Measurements from ENCODE around the gene RAB35. TPM values are rescaled to one million over a fixed set of nuclear protein-coding genes. Genes with fewer than 3 reads are reported as not detected.

The RAB35 gene
- total RNA-seq, 1 experiment from 2014 or later: 57.1 TPM

- H3K9me3 ChIP-seq (ENCODE audit: control insufficient read depth in 1 of 2, insufficient read depth in 1 of 2, low read depth in 1 of 2, low read length in 2 of 2): no peaks in the 10 kb centered on the region
- no peaks in the 10 kb centered on the region for H3K36me3 ChIP-seq (ENCODE audit: control insufficient read depth in 1 of 2, insufficient read depth in 2 of 2, low read length in 2 of 2)
- CTCF ChIA-PET: interaction anchor here (0.6 to 1.4 kb wide), 11 partner anchors 9 to 850 kb away, joined by 3 to 7 read pairs (median 3); partner anchors contain the start of genes BICDL1 and RPLP0
- ATAC-seq (peak; percentile 94), DNase-seq (ENCODE audit: low read depth, low spot score) (peak; percentile 98)
- no TSS peak for BruUV-seq (replicated peaks)
- H3K79me2 ChIP-seq (ENCODE audit: insufficient read depth, low read length): no peaks in the 10 kb centered on the region
- no peak overlapping the region for H2AFZ ChIP-seq (ENCODE audit: low read depth, low read length, poor library complexity, severe bottlenecking)
- POLR2A ChIA-PET: interaction anchor here (0.8 to 1.3 kb wide), 4 partner anchors 11 to 204 kb away, joined by 3 to 4 read pairs (median 4); partner anchors contain the start of genes RAB35, RNU4-2 and RPLP0
- peak overlapping the region; percentile 67 for H3K27ac ChIP-seq (ENCODE audit: low read depth, low read length)
- H3K9me2 ChIP-seq (ENCODE audit: insufficient read depth): no peaks in the 10 kb centered on the region
- H4K20me1 ChIP-seq (ENCODE audit: insufficient read depth): no peaks in the 10 kb centered on the region
- H3K4me3 ChIP-seq (replicated peaks in 1 of 2; ENCODE audit: low read depth in 1 of 2, low read length in 2 of 2): peak overlapping the region; percentile 42 to 52
- peaks cover 18 to 21% of the 10 kb centered on the region in 2 experiments for H3K4me1 ChIP-seq (ENCODE audit: control insufficient read depth in 1 of 2, insufficient read depth in 2 of 2, low read length in 2 of 2)
- peak overlapping the region; percentile 85 for H3K4me2 ChIP-seq (ENCODE audit: low read length)
- intact Hi-C loops (cut with micrococcal nuclease): loop anchor here (2.0 kb wide), 2 partner anchors 98 to 158 kb away; partner anchors contain the start of gene BICDL1
- H3K9ac ChIP-seq (ENCODE audit: low read length): peak overlapping the region; percentile 71
- no peaks in the 10 kb centered on the region for H3K27me3 ChIP-seq (ENCODE audit: insufficient read depth, low read length)
- RAD21 ChIA-PET (ENCODE audit: low non-redundant PET in 1 of 2, low total read pairs in 2 of 2, uncharacterized antibody in 2 of 2, unreplicated experiment in 2 of 2): interaction anchor here in 1 of 2 experiments (1.1 kb wide), 1 partner anchor 146 kb away, joined by 3 read pairs; no protein-coding TSS in a partner anchor
- TF ChIP-seq EZH2phosphoT487 (IDR thresholded peaks at IDR 0.05; ENCODE audit: borderline replicate concordance) (no peak), ZFX (IDR thresholded peaks at IDR 0.05) (peak; percentile 12; the same call in 1 of the 2 replicates), REST (IDR thresholded peaks at IDR 0.05; ENCODE audit: low read depth) (no peak), ZNF274 (IDR thresholded peaks at IDR 0.05; ENCODE audit: low read depth, low read length) (no peak), RAD21 (IDR thresholded peaks at IDR 0.05; ENCODE audit: low read depth) (peak; percentile 87), POLR2A (IDR thresholded peaks at IDR 0.05; ENCODE audit: borderline replicate concordance, extremely low read depth, insufficient read depth, insufficient read length) (no peak), SRF (IDR thresholded peaks at IDR 0.05; ENCODE audit: low read depth) (no peak), MAX (IDR thresholded peaks at IDR 0.05) (peak; percentile 83), TCF7L2 (IDR thresholded peaks at IDR 0.05; ENCODE audit: borderline replicate concordance, extremely low read depth, insufficient read depth, insufficient read length) (no peak), CBX3 (IDR thresholded peaks at IDR 0.05; ENCODE audit: low read depth) (peak; percentile 80), EZH2 (IDR thresholded peaks at IDR 0.05) (no peak), EGR1 (IDR thresholded peaks at IDR 0.05; ENCODE audit: low read depth) (no peak), POLR2AphosphoS5 (IDR thresholded peaks at IDR 0.05; ENCODE audit: low read depth, low read length) (peak; percentile 71), YY1 (IDR thresholded peaks at IDR 0.05; ENCODE audit: extremely low read depth, insufficient replicate concordance, low read depth, low read length) (peak; percentile 57), SIN3A (IDR thresholded peaks at IDR 0.05; ENCODE audit: low read depth) (peak; percentile 57; the same call in 1 of the 2 replicates), JUND (IDR thresholded peaks at IDR 0.05) (no peak; the same call in 1 of the 2 replicates)
- TF ChIP-seq, protein P1, sequence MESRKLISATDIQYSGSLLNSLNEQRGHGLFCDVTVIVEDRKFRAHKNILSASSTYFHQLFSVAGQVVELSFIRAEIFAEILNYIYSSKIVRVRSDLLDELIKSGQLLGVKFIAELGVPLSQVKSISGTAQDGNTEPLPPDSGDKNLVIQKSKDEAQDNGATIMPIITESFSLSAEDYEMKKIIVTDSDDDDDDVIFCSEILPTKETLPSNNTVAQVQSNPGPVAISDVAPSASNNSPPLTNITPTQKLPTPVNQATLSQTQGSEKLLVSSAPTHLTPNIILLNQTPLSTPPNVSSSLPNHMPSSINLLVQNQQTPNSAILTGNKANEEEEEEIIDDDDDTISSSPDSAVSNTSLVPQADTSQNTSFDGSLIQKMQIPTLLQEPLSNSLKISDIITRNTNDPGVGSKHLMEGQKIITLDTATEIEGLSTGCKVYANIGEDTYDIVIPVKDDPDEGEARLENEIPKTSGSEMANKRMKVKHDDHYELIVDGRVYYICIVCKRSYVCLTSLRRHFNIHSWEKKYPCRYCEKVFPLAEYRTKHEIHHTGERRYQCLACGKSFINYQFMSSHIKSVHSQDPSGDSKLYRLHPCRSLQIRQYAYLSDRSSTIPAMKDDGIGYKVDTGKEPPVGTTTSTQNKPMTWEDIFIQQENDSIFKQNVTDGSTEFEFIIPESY (IDR thresholded peaks at IDR 0.05; ENCODE audit: extremely low read depth, insufficient replicate concordance, low read length): no peak
- TF ChIP-seq, protein P2, sequence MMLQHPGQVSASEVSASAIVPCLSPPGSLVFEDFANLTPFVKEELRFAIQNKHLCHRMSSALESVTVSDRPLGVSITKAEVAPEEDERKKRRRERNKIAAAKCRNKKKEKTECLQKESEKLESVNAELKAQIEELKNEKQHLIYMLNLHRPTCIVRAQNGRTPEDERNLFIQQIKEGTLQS (IDR thresholded peaks at IDR 0.05): no peak
Observed at GRCh38 chr12:120086801-120087621, 29.5 kb downstream of the RAB35 start.
